OCI-LY1 (cell line): ENCODE measurements around the gene ARMC3.
"Not testable (repeated sequence)": the region's sequence is repeated elsewhere in the genome, so short reads cannot be mapped to it uniquely, and the experiment has no call there.

Source experiments
- H2AFZ ChIP-seq: fragments of 200-600 bp; sonication (generic), shearing (Covaris generic); 2 replicates; pipeline ENCODE4 v1.6.0; 2014; ENCODE audit warnings: antibody characterized with exemption, mild to moderate bottlenecking, low read length
- H3F3A ChIP-seq: fragments of 200-600 bp; sonication (generic), shearing (Covaris generic); 2 replicates; pipeline ENCODE4 v1.6.0; 2014; ENCODE audit warnings: mild to moderate bottlenecking, antibody characterized with exemption, low read length, moderate library complexity; ENCODE audit not compliant: insufficient read depth
- H3K27ac ChIP-seq: fragments of 200-600 bp; sonication (generic); 2 replicates; pipeline ENCODE4 v1.5.1; 2014; ENCODE audit warnings: low read length, mixed run types, mild to moderate bottlenecking, low read depth; ENCODE audit not compliant: poor library complexity, severe bottlenecking
- H3K27me3 ChIP-seq: fragments of 200-600 bp; sonication (generic); 2 replicates; pipeline ENCODE4 v1.6.0; 2014; ENCODE audit warnings: antibody characterized with exemption, mild to moderate bottlenecking, low read length, moderate library complexity; ENCODE audit not compliant: insufficient read depth
- H3K36me3 ChIP-seq: fragments of 200-600 bp; sonication (generic); 2 replicates; pipeline ENCODE4 v1.6.1; 2014; ENCODE audit warnings: mild to moderate bottlenecking, antibody characterized with exemption, low read length, moderate library complexity, mixed read lengths; ENCODE audit not compliant: insufficient read depth
- H3K4me1 ChIP-seq: fragments of 200-600 bp; sonication (generic); 2 replicates; pipeline ENCODE4 v1.5.1; 2014; ENCODE audit warnings: mild to moderate bottlenecking, low read length, moderate library complexity; ENCODE audit not compliant: insufficient read depth, severe bottlenecking
- H3K4me2 ChIP-seq: fragments of 200-600 bp; sonication (generic), shearing (Covaris generic); 2 replicates; pipeline ENCODE4 v1.6.1; 2014; ENCODE audit warnings: low read length
- H3K4me3 ChIP-seq: fragments of 200-600 bp; sonication (generic); 2 replicates; pipeline ENCODE4 v1.5.1; 2014; ENCODE audit warnings: low read length, low read depth, mild to moderate bottlenecking, mixed read lengths; ENCODE audit not compliant: poor library complexity, severe bottlenecking
- H3K79me2 ChIP-seq: fragments of 200-600 bp; shearing (Covaris generic); 2 replicates; pipeline ENCODE4 v1.6.1; 2016; ENCODE audit warnings: mixed run types, low read length, mixed read lengths; ENCODE audit not compliant: insufficient read depth
- H3K9ac ChIP-seq: fragments of 200-600 bp; sonication (generic), shearing (Covaris generic); 2 replicates; pipeline ENCODE4 v1.6.1; 2014; ENCODE audit warnings: mild to moderate bottlenecking, low read length, mixed read lengths
- H3K9me2 ChIP-seq: fragments of 200-600 bp; sonication (generic), shearing (Covaris generic); 2 replicates; pipeline ENCODE4 v1.6.1; 2014; ENCODE audit warnings: low read depth, mild to moderate bottlenecking, low read length, mixed read lengths
- H3K9me3 ChIP-seq: fragments of 200-600 bp; shearing (Covaris generic); 2 replicates; pipeline ENCODE4 v1.6.1; 2014; ENCODE audit warnings: low read length, mixed read lengths
- H4K20me1 ChIP-seq: fragments of 200-600 bp; sonication (generic), shearing (Covaris generic); 2 replicates; pipeline ENCODE4 v1.6.0; 2016; ENCODE audit warnings: mild to moderate bottlenecking, low read length; ENCODE audit not compliant: insufficient read depth
- CTCF ChIP-seq: fragments of 200-600 bp; sonication (generic), shearing (Covaris generic); IDR thresholded peaks from 2 replicates; pipeline ENCODE4 v1.5.1; 2017; ENCODE audit warnings: mild to moderate bottlenecking, antibody characterized with exemption, low read length, moderate library complexity, mixed read lengths
- EZH2 ChIP-seq: fragments of 200-600 bp; sonication (generic), shearing (Covaris generic); IDR thresholded peaks from 2 replicates; pipeline ENCODE4 v1.8.0; 2017; ENCODE audit warnings: borderline replicate concordance, mixed run types, mild to moderate bottlenecking, antibody characterized with exemption, low read length, moderate library complexity, mixed read lengths

ARMC3 gene

GRCh38 chr10:22899307-22899706 is 28.5 kb upstream of the ARMC3 start:
- Histone ChIP-seq H3F3A (no peaks in the 10 kb centered on the region), H3K4me3 (no peak overlapping the region), H3K9me2 (no peaks in the 10 kb centered on the region), H3K27ac (no peak overlapping the region), H3K9me3 (no peaks in the 10 kb centered on the region), H4K20me1 (no peaks in the 10 kb centered on the region), H3K27me3 (no peaks in the 10 kb centered on the region), H3K9ac (no peak overlapping the region), H3K4me1 (no peaks in the 10 kb centered on the region), H3K79me2 (no peaks in the 10 kb centered on the region), H3K36me3 (no peaks in the 10 kb centered on the region), H3K4me2 (no peak overlapping the region), H2AFZ (no peak overlapping the region)
- TF ChIP-seq EZH2: no peak

- Histone ChIP-seq H3F3A (no peaks in the 10 kb centered on the region), H3K4me1 (no peaks in the 10 kb centered on the region), H2AFZ (no peak overlapping the region), H3K36me3 (no peaks in the 10 kb centered on the region), H3K9me3 (no peaks in the 10 kb centered on the region), H3K4me3 (no peak overlapping the region), H3K79me2 (no peaks in the 10 kb centered on the region), H3K27me3 (no peaks in the 10 kb centered on the region), H4K20me1 (no peaks in the 10 kb centered on the region), H3K9me2 (no peaks in the 10 kb centered on the region), H3K4me2 (no peak overlapping the region), H3K27ac (no peak overlapping the region), H3K9ac (no peak overlapping the region)
- TF ChIP-seq EZH2 (no peak), CTCF (no peak)
Measured at GRCh38 chr10:22899775-22900174, 28.1 kb upstream of the ARMC3 start.

- Histone ChIP-seq H3K27ac (no peak overlapping the region), H4K20me1 (no peaks in the 10 kb centered on the region), H3K4me2 (no peak overlapping the region), H3K9ac (no peak overlapping the region), H3F3A (no peaks in the 10 kb centered on the region), H3K9me3 (no peaks in the 10 kb centered on the region), H3K27me3 (no peaks in the 10 kb centered on the region), H3K9me2 (no peaks in the 10 kb centered on the region), H3K79me2 (no peaks in the 10 kb centered on the region), H3K36me3 (no peaks in the 10 kb centered on the region), H2AFZ (no peak overlapping the region), H3K4me1 (no peaks in the 10 kb centered on the region), H3K4me3 (no peak overlapping the region)
- TF ChIP-seq EZH2 (no peak), CTCF (no peak)
Measured at GRCh38 chr10:22900841-22901601, 26.8 kb upstream of the ARMC3 start.

GRCh38 chr10:22902147-22902546 is 25.7 kb upstream of the ARMC3 start:
- H3K4me3 ChIP-seq, H3K9ac ChIP-seq, H3K36me3 ChIP-seq, H2AFZ ChIP-seq, H3K9me2 ChIP-seq, H3K79me2 ChIP-seq, H3K4me1 ChIP-seq, H3K4me2 ChIP-seq, H3K27me3 ChIP-seq, H3K27ac ChIP-seq, H4K20me1 ChIP-seq, H3F3A ChIP-seq, H3K9me3 ChIP-seq: not testable (repeated sequence)
